HL-60 (cell line): ENCODE results near the gene ROR1.

ENCODE experiments used
- DNase-seq, 2 experiments: peaks; one replicate each; pipeline ENCODE4 v3.0.0-alpha.2; 2010 to 2020; ENCODE audit warnings: low read depth in 1 of 2, low spot score in 1 of 2
- H3K27ac ChIP-seq: fragments of 250-450 bp; sonication (Bioruptor Pico); replicated peaks from 2 replicates; pipeline ENCODE4 v1.5.1; 2020; ENCODE audit warnings: mild to moderate bottlenecking, moderate library complexity
- H3K27me3 ChIP-seq: fragments of 250-450 bp; sonication (Bioruptor Pico); 2 replicates; pipeline ENCODE4 v1.5.1; 2021; ENCODE audit warnings: mild to moderate bottlenecking, moderate library complexity; ENCODE audit not compliant: insufficient read depth, poor library complexity, severe bottlenecking
- H3K4me3 ChIP-seq: replicated peaks from 2 replicates; pipeline ENCODE4 v1.5.1; 2011; ENCODE audit warnings: mild to moderate bottlenecking, control low read depth, low read length; ENCODE audit not compliant: insufficient read depth
- CTCF ChIP-seq: IDR thresholded peaks from one replicate; pipeline ENCODE4 v1.5.1; 2011; ENCODE audit warnings: low read length, control low read depth, inconsistent platforms; ENCODE audit not compliant: insufficient read depth
- GABPA ChIP-seq: IDR thresholded peaks from 2 replicates; pipeline ENCODE4 v1.6.1; 2012; ENCODE audit warnings: low read depth
- POLR2AphosphoS5 ChIP-seq: IDR thresholded peaks from 2 replicates; pipeline ENCODE4 v1.6.1; 2012; ENCODE audit warnings: low read depth
- SPI1 ChIP-seq: IDR thresholded peaks from 2 replicates; pipeline ENCODE4 v1.6.1; 2012; ENCODE audit warnings: low read depth, mild to moderate bottlenecking, borderline replicate concordance
- TF ChIP-seq, protein P1 (sequence below): IDR thresholded peaks from 2 replicates; pipeline ENCODE4 v1.6.1; 2012; ENCODE audit warnings: low read depth; ENCODE audit not compliant: insufficient replicate concordance

Gene ROR1

GRCh38 chr1:63929106-63929478, 155.3 kb downstream of the ROR1 start:
- Histone ChIP-seq H3K4me3 (no peak overlapping the region), H3K27ac (no peak overlapping the region), H3K27me3 (no peaks in the 10 kb centered on the region)
- TF ChIP-seq GABPA (no peak), SPI1 (no peak), POLR2AphosphoS5 (no peak), CTCF (no peak)
- TF ChIP-seq, protein P1, sequence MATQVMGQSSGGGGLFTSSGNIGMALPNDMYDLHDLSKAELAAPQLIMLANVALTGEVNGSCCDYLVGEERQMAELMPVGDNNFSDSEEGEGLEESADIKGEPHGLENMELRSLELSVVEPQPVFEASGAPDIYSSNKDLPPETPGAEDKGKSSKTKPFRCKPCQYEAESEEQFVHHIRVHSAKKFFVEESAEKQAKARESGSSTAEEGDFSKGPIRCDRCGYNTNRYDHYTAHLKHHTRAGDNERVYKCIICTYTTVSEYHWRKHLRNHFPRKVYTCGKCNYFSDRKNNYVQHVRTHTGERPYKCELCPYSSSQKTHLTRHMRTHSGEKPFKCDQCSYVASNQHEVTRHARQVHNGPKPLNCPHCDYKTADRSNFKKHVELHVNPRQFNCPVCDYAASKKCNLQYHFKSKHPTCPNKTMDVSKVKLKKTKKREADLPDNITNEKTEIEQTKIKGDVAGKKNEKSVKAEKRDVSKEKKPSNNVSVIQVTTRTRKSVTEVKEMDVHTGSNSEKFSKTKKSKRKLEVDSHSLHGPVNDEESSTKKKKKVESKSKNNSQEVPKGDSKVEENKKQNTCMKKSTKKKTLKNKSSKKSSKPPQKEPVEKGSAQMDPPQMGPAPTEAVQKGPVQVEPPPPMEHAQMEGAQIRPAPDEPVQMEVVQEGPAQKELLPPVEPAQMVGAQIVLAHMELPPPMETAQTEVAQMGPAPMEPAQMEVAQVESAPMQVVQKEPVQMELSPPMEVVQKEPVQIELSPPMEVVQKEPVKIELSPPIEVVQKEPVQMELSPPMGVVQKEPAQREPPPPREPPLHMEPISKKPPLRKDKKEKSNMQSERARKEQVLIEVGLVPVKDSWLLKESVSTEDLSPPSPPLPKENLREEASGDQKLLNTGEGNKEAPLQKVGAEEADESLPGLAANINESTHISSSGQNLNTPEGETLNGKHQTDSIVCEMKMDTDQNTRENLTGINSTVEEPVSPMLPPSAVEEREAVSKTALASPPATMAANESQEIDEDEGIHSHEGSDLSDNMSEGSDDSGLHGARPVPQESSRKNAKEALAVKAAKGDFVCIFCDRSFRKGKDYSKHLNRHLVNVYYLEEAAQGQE = no peak
- DNase-seq = no peak

GRCh38 chr1:63931468-63931867, 157.7 kb downstream of the ROR1 start:
- TF ChIP-seq GABPA (no peak), POLR2AphosphoS5 (no peak), CTCF (no peak), SPI1 (no peak)
- TF ChIP-seq, protein P1 = no peak
- no peak for DNase-seq
- Histone ChIP-seq H3K27me3 (no peaks in the 10 kb centered on the region), H3K4me3 (no peak overlapping the region), H3K27ac (no peak overlapping the region)

GRCh38 chr1:63934697-63935096, 160.9 kb downstream of the ROR1 start:
- H3K27me3 ChIP-seq = no peaks in the 10 kb centered on the region
- no peak for DNase-seq
- no peak overlapping the region for H3K4me3 ChIP-seq
- no peak for TF ChIP-seq POLR2AphosphoS5
- no peak for TF ChIP-seq SPI1
- no peak for TF ChIP-seq GABPA
- H3K27ac ChIP-seq = no peak overlapping the region

- Histone ChIP-seq H3K27ac (no peak overlapping the region), H3K4me3 (no peak overlapping the region), H3K27me3 (no peaks in the 10 kb centered on the region)
- no peak for DNase-seq
- TF ChIP-seq GABPA (no peak), CTCF (no peak), POLR2AphosphoS5 (no peak), SPI1 (no peak)
- TF ChIP-seq, protein P1 = no peak
Observed at GRCh38 chr1:63935143-63935542, 161.3 kb downstream of the ROR1 start.
